ENCODE data around the gene ZNF425. TPM values are rescaled to one million over a fixed set of nuclear protein-coding genes. Genes with fewer than 3 reads are reported as not detected.

The ZNF425 gene
- total and polyA plus RNA-seq, 9 of the 15 experiments (the other 6 are each of a cell fraction or from before 2014, with no cell fraction given) = 0.03 to 0.89 (median 0.54) TPM

DNA sequence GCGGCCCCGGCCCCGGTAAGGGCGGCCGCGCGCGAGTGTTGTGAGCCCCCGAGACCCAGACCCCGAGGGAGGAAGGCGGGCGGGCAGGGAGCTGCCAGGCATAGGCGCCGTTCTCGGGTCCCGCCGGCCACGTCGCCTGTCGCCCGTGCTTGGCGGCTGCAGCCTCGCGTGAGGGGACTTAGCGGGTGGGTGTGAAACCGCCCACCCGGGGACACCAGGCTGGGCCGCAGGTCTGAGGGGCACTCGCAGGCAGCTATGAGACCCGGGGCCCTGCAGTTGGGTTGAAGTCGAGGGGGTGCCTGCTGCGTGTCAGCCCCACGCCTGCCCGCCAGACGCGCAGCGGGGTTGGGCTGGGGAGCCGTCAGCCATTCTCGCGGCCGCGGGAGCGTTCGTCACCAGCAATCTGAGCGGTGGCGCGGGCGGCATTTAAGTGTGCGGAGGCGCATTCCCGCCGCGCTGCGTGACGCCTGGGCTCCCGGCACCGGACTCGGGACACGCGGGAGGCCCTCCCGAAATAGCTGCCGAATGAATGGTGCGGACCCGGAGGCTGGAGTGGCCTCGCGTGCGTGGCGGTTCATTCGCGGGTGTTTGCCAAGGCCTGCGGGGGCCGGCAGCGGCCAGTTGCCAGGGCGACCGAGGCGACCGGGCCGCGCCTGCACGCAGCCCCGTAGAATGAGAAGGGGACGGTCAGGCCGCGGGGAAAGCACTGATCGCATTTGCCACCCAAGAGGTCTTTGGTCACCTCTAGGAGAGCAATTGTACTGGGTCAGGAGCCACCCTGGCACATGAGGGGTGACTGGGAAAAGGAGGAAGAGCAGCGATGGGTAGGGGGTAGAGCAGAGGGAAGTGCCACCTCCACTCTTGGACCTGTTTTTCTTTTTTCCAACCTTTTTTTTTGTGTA, 21.9 kb upstream of the ZNF425 start (continued):
- TF ChIP-seq, protein P1, sequence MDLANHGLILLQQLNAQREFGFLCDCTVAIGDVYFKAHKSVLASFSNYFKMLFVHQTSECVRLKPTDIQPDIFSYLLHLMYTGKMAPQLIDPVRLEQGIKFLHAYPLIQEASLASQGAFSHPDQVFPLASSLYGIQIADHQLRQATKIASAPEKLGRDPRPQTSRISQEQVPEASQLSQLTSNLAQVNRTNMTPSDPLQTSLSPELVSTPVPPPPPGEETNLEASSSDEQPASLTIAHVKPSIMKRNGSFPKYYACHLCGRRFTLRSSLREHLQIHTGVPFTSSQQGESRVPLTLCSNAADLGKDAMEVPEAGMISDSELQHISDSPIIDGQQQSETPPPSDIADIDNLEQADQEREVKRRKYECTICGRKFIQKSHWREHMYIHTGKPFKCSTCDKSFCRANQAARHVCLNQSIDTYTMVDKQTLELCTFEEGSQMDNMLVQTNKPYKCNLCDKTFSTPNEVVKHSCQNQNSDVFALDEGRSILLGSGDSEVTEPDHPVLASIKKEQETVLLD (IDR thresholded peaks at IDR 0.05) = peak; percentile 80
- no peak for TF ChIP-seq COPS2 (conservative IDR thresholded peaks at IDR 0.05)
- TF ChIP-seq, protein P2, sequence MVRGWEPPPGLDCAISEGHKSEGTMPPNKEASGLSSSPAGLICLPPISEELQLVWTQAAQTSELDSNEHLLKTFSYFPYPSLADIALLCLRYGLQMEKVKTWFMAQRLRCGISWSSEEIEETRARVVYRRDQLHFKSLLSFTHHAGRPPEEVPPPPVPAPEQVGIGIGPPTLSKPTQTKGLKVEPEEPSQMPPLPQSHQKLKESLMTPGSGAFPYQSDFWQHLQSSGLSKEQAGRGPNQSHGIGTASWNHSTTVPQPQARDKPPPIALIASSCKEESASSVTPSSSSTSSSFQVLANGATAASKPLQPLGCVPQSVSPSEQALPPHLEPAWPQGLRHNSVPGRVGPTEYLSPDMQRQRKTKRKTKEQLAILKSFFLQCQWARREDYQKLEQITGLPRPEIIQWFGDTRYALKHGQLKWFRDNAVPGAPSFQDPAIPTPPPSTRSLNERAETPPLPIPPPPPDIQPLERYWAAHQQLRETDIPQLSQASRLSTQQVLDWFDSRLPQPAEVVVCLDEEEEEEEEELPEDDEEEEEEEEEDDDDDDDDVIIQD (CRISPR knock-in tag; IDR thresholded peaks at IDR 0.05) = 0 out of 2 replicates have a peak, but pooled peaks have one; percentile 55
- TF ChIP-seq POLR2A (conservative IDR thresholded peaks at IDR 0.05) = peak; percentile 51
- no peak for TF ChIP-seq TAF15 (IDR thresholded peaks at IDR 0.05; ENCODE audit: low read depth, low read length)
- TF ChIP-seq, protein P3, sequence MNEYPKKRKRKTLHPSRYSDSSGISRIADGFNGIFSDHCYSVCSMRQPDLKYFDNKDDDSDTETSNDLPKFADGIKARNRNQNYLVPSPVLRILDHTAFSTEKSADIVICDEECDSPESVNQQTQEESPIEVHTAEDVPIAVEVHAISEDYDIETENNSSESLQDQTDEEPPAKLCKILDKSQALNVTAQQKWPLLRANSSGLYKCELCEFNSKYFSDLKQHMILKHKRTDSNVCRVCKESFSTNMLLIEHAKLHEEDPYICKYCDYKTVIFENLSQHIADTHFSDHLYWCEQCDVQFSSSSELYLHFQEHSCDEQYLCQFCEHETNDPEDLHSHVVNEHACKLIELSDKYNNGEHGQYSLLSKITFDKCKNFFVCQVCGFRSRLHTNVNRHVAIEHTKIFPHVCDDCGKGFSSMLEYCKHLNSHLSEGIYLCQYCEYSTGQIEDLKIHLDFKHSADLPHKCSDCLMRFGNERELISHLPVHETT (CRISPR knock-in tag; conservative IDR thresholded peaks at IDR 0.05 in 1 of 2, IDR thresholded peaks at IDR 0.05 in 1 of 2) = no peak
- TF ChIP-seq, protein P4, sequence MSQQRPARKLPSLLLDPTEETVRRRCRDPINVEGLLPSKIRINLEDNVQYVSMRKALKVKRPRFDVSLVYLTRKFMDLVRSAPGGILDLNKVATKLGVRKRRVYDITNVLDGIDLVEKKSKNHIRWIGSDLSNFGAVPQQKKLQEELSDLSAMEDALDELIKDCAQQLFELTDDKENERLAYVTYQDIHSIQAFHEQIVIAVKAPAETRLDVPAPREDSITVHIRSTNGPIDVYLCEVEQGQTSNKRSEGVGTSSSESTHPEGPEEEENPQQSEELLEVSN (IDR thresholded peaks at IDR 0.05; ENCODE audit: borderline replicate concordance in 1 of 2, extremely low read depth in 1 of 2, insufficient read depth in 1 of 2, insufficient read length in 1 of 2, low read depth in 1 of 2, low read length in 1 of 2, poor library complexity in 1 of 2, severe bottlenecking in 1 of 2) = peak; percentile 74 to 82
- TF ChIP-seq SMAD4 (CRISPR knock-in tag; conservative IDR thresholded peaks at IDR 0.05) = no peak
- TF ChIP-seq SIN3A (IDR thresholded peaks at IDR 0.05; ENCODE audit: borderline replicate concordance in 2 of 2, control insufficient read depth in 1 of 2, low read depth in 2 of 2, low read length in 2 of 2) = peak; percentile 38 to 83; a peak in 3 of 4 replicates
- 0 out of 2 replicates have a peak, but pooled peaks have one; percentile 3 for TF ChIP-seq MEF2A (IDR thresholded peaks at IDR 0.05; ENCODE audit: control insufficient read depth, low read depth, low read length)
- TF ChIP-seq TFAM (CRISPR knock-in tag; conservative IDR thresholded peaks at IDR 0.05) = no peak
- TF ChIP-seq STAT5B (CRISPR knock-in tag; IDR thresholded peaks at IDR 0.05) = no peak
- no peak for TF ChIP-seq EZH2 (IDR thresholded peaks at IDR 0.05; ENCODE audit: borderline replicate concordance, low read depth, low read length)
- TF ChIP-seq, protein P5, sequence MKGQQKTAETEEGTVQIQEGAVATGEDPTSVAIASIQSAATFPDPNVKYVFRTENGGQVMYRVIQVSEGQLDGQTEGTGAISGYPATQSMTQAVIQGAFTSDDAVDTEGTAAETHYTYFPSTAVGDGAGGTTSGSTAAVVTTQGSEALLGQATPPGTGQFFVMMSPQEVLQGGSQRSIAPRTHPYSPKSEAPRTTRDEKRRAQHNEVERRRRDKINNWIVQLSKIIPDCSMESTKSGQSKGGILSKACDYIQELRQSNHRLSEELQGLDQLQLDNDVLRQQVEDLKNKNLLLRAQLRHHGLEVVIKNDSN (CRISPR knock-in tag; IDR thresholded peaks at IDR 0.05) = peak; percentile 53
- no peak for TF ChIP-seq ZBTB8A (IDR thresholded peaks at IDR 0.05; ENCODE audit: partially characterized antibody)
- no peak for TF ChIP-seq RBM39 (optimal IDR thresholded peaks at IDR 0.05; ENCODE audit: low read depth, low read length)
- TF ChIP-seq CREBBP (IDR thresholded peaks at IDR 0.05; ENCODE audit: low read depth, low read length) = no peak
- TF ChIP-seq, protein P6, sequence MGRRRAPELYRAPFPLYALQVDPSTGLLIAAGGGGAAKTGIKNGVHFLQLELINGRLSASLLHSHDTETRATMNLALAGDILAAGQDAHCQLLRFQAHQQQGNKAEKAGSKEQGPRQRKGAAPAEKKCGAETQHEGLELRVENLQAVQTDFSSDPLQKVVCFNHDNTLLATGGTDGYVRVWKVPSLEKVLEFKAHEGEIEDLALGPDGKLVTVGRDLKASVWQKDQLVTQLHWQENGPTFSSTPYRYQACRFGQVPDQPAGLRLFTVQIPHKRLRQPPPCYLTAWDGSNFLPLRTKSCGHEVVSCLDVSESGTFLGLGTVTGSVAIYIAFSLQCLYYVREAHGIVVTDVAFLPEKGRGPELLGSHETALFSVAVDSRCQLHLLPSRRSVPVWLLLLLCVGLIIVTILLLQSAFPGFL (CRISPR knock-in tag; IDR thresholded peaks at IDR 0.05) = no peak

Measured in K562 (cell line).